ENCODE results near the gene C11orf65. TPM values are rescaled to one million over a fixed set of nuclear protein-coding genes. Genes with fewer than 3 reads are reported as not detected.
"Not testable (repeated sequence)": the region's sequence is repeated elsewhere in the genome, so short reads cannot be mapped to it uniquely, and the experiment has no call there.

Gene C11orf65
- total RNA-seq, 4 donors from 2014 or later = 0.19 to 1.3 (median 0.30) TPM; not detected in 1

DNA sequence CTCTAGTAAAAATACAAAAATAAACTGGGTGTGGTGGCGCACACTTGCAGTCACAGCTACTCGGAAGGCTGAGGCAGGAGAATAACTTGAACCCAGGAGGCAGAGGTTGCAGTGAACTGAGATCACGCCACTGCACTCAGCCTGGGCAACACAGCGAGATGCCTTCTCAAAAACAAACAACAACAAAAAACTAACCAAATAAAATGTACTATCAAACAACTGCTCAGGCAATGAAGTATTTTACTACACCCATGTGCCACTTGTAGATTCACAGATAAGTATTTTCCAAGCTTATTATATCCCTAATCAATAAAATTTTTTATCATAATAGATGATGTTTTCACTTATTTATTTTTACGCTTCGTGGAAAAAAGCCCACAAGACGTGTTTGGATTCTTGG lies 924 bp downstream of the C11orf65 start:
- H3K4me3 ChIP-seq (ENCODE audit: low read depth, poor library complexity, severe bottlenecking) = no peak overlapping the region
- intact Hi-C loops (cut with DNase I; ENCODE audit: low total_unique reads) = no loop called here
- TF ChIP-seq POLR2A (IDR thresholded peaks at IDR 0.05) = no peak
- TF ChIP-seq, protein P1, sequence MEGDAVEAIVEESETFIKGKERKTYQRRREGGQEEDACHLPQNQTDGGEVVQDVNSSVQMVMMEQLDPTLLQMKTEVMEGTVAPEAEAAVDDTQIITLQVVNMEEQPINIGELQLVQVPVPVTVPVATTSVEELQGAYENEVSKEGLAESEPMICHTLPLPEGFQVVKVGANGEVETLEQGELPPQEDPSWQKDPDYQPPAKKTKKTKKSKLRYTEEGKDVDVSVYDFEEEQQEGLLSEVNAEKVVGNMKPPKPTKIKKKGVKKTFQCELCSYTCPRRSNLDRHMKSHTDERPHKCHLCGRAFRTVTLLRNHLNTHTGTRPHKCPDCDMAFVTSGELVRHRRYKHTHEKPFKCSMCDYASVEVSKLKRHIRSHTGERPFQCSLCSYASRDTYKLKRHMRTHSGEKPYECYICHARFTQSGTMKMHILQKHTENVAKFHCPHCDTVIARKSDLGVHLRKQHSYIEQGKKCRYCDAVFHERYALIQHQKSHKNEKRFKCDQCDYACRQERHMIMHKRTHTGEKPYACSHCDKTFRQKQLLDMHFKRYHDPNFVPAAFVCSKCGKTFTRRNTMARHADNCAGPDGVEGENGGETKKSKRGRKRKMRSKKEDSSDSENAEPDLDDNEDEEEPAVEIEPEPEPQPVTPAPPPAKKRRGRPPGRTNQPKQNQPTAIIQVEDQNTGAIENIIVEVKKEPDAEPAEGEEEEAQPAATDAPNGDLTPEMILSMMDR (IDR thresholded peaks at IDR 0.05) = no peak
- no peak for DNase-seq (ENCODE audit: low spot score in 2 of 2)
- 38 to 47% methylated on average over 7 of the region's 7 CpGs for WGBS, 2 donors

DNA sequence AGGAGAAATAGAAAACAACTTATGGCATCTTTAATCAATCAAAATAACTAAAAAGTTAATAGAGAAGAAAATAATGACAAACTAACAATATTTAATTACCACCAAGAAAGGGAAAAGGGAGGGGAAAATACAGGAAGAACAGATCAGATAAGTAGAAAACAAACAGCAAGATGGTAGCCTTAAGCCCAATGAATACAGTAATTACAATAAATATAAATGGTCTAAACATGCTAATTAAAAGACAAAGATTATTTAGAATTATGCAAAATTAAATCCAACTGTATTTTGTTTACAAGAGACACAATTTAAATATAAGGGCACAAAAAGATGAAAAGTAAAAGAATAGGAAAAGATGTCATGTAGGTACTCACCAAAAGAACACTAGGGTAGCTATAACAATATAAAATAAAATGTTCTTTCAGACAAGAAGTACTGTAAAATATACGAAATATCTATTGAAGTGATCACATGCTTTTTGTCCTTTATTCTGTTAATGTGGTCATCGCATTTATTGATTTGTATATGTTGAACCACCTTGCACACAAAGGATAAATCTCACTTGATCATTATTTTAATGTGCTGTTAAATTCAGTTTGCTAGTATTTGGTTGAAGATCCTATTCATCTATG lies 14.0 kb downstream of the C11orf65 start:
- no peak for DNase-seq (ENCODE audit: low spot score in 2 of 2)
- intact Hi-C loops (cut with DNase I; ENCODE audit: low total_unique reads) = no loop called here
- TF ChIP-seq, protein P1 (IDR thresholded peaks at IDR 0.05) = no peak
- TF ChIP-seq POLR2A (IDR thresholded peaks at IDR 0.05) = no peak
- no peak overlapping the region for H3K4me3 ChIP-seq (ENCODE audit: low read depth, poor library complexity, severe bottlenecking)
- 95 to 99% methylated on average over 2 of the region's 2 CpGs for WGBS, 2 donors

DNA sequence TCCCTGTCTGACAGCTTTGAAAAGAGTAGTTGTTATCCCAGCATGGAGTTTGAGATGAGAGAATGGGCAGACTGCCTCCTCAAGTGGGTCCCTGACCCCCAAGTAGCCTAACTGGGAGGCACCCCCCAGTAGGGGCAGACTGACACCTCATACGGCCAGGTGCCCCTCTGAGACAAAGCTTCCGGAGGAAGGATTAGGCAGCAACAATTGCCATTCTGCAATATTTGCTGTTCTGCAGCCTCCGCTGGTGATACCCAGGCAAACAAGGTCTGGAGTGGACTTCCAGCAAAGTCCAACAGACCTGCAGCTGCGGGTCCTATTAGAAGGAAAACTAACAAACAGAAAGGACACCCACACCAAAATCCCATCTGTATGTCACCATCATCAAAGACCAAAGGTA lies 25.9 kb downstream of the C11orf65 start:
- DNase-seq (ENCODE audit: low spot score in 2 of 2); intact Hi-C loops (cut with DNase I; ENCODE audit: low total_unique reads): not testable (repeated sequence)

DNA sequence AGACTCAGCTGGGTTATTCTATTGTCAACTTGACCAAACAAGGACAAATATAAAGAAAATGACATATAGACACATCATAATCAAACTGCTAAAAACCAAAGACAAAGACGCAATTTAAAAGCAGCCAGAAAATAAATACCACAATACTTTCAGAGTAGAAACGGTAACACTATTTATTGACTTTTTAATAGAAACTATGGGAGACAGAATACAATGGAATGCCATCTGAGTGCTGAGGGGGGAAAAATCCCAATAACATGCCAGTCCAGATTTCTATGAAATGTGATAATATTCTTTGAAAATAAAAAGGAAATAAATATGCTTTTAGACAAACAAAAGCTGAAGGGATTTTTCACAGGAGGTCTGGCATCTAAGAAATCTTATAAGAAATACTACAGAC lies 30.7 kb downstream of the C11orf65 start:
- no peak overlapping the region for H3K4me3 ChIP-seq (ENCODE audit: low read depth, poor library complexity, severe bottlenecking)
- DNase-seq (ENCODE audit: low spot score in 2 of 2) = no peak
- TF ChIP-seq, protein P1 (IDR thresholded peaks at IDR 0.05) = no peak
- no peak for TF ChIP-seq POLR2A (IDR thresholded peaks at IDR 0.05)
- WGBS, 2 donors = 92 to 95% methylated on average over 2 of the region's 2 CpGs
- intact Hi-C loops (cut with DNase I; ENCODE audit: low total_unique reads) = no loop called here

More for the DNA sequence above, 25.9 kb downstream of the C11orf65 start:
- 88 to 91% methylated on average over 4 of the region's 4 CpGs for WGBS, 2 donors
- not testable (repeated sequence) for H3K4me3 ChIP-seq (ENCODE audit: low read depth, poor library complexity, severe bottlenecking)

DNA sequence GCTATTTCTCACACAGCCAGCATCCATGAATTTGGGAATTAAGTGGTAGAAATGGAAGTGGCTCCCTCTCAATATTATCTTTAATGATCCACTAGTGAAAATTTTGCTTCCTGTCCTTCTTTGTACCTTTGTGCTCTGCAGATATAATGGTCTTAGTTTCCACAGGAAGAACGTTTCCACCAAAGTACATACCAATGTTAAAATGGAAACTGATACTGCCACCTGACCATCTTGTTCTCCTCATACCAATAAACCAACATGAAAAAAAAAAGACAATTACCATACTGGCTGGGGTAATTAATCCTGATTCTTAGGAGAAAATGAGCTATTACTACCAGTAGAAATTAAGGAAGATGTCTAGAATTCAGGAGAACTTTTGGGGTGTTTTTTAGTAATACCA lies 32.3 kb downstream of the C11orf65 start:
- WGBS, 2 donors = 77 to 89% methylated on average over 1 of the region's 1 CpG
- no peak for TF ChIP-seq POLR2A (IDR thresholded peaks at IDR 0.05)
- TF ChIP-seq, protein P1 (IDR thresholded peaks at IDR 0.05) = no peak
- DNase-seq (ENCODE audit: low spot score in 2 of 2) = no peak
- H3K4me3 ChIP-seq (ENCODE audit: low read depth, poor library complexity, severe bottlenecking) = no peak overlapping the region
- intact Hi-C loops (cut with DNase I; ENCODE audit: low total_unique reads) = no loop called here

DNA sequence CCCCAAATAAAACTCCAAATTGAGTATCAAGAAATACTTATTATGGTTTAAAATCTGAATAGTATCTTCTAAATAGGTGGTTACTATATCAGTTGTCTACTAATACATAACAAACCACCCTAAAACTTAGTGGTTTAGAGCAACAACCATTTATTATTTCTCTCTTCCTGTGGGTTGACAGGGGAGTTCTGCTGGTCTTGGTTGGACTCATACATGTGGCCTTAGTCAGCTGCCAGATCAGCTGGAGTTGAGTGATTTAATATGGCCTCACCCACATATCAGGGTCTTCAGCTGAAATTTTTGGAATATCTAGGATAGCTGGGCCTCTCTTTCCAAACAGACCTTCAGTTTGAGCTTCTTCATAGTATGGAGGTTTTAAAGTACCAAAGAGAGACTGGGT lies 34.5 kb downstream of the C11orf65 start:
- H3K4me3 ChIP-seq (ENCODE audit: low read depth, poor library complexity, severe bottlenecking) = no peak overlapping the region
- DNase-seq (ENCODE audit: low spot score in 2 of 2) = no peak
- no peak for TF ChIP-seq POLR2A (IDR thresholded peaks at IDR 0.05)
- TF ChIP-seq, protein P1 (IDR thresholded peaks at IDR 0.05) = no peak
- intact Hi-C loops (cut with DNase I; ENCODE audit: low total_unique reads) = no loop called here
